Breast epithelium (tissue), 4 donors: Measurements from ENCODE around the gene ACOXL. TPM values are rescaled to one million over a fixed set of nuclear protein-coding genes. Genes with fewer than 3 reads are reported as not detected.

Source experiments
- DNase-seq, 2 donors: peaks; one replicate each; pipeline ENCODE4 v3.0.0-alpha.2; 2019; ENCODE audit warnings: low spot score in 2 of 2
- H3K27ac ChIP-seq, 2 donors: fragments of 200-600 bp; sonication (generic) in 1 of 2; one replicate each; pipeline ENCODE4 v1.5.1; 2016 to 2019; ENCODE audit warnings: mild to moderate bottlenecking in 1 of 2
- H3K27me3 ChIP-seq, 2 donors: fragments of 200-600 bp; sonication (generic) in 1 of 2; one replicate each; pipeline versions ENCODE4 v1.5.1 to v1.6.0; 2017 to 2019; ENCODE audit warnings: control low read depth in 1 of 2, mild to moderate bottlenecking in 1 of 2
- H3K36me3 ChIP-seq: fragments of 200-600 bp; one replicate; pipeline ENCODE4 v1.5.1; 2019
- H3K4me1 ChIP-seq, 2 donors: fragments of 200-600 bp; sonication (generic); one replicate each; pipeline ENCODE4 v1.5.1; 2016 to 2019; ENCODE audit warnings: control low read depth in 1 of 2
- H3K4me3 ChIP-seq, 3 donors: fragments of 200-600 bp; sonication (generic); 1 replicate in 2 of 3; 2 replicates in 1 of 3; pipeline ENCODE4 v1.5.1; 2016 to 2019; ENCODE audit warnings: mild to moderate bottlenecking in 3 of 3, moderate library complexity in 2 of 3
- H3K9me3 ChIP-seq, 2 donors: fragments of 200-600 bp; sonication (generic) in 1 of 2; one replicate each; pipeline ENCODE4 v1.5.1; 2016 to 2019; ENCODE audit warnings: control low read depth in 1 of 2
- POLR2A ChIP-seq: fragments of 450-650 bp; IDR thresholded peaks from one replicate; pipeline ENCODE4 v1.6.1; 2016; ENCODE audit warnings: antibody characterized with exemption, mild to moderate bottlenecking, moderate library complexity
- POLR2AphosphoS5 ChIP-seq, 3 donors: sonication (generic); formaldehyde crosslinking; IDR thresholded peaks; one replicate each; pipeline ENCODE4 v1.6.1; 2017; ENCODE audit warnings: antibody characterized with exemption in 3 of 3
- intact Hi-C: fragments of 100-400 bp; cut with DNase I; formaldehyde crosslinking; loops from one replicate; pipeline ENCODE4 v1.15.1; 2023; ENCODE audit warnings: low total_unique reads
- total RNA-seq, 3 donors: library from RNA; depleted of rRNA; stranded (reverse); fragments of >200 nt; gene quantifications; one replicate each; pipeline ENCODE4 v1.1.0, GENCODE V29; 2016
- TF ChIP-seq, protein P1 (sequence below), 3 donors: fragments of 450-650 bp; IDR thresholded peaks; one replicate each; pipeline ENCODE4 v1.5.1; 2016 to 2017; ENCODE audit warnings: antibody characterized with exemption in 3 of 3, mild to moderate bottlenecking in 3 of 3, moderate library complexity in 3 of 3

Gene ACOXL
- total RNA-seq, 3 donors from 2014 or later, result not detected

GRCh38 chr2:110823165-110823564, 90.8 kb downstream of the ACOXL start:
- Histone ChIP-seq H3K4me3 (no peak overlapping the region), H3K36me3 (no peaks in the 10 kb centered on the region), H3K9me3 (peaks cover 0 to 10% of the 10 kb centered on the region in 2 donors), H3K27ac (no peak overlapping the region), H3K4me1 (no peaks in the 10 kb centered on the region), H3K27me3 (no peaks in the 10 kb centered on the region)
- no peak for TF ChIP-seq POLR2A
- TF ChIP-seq, protein P1, sequence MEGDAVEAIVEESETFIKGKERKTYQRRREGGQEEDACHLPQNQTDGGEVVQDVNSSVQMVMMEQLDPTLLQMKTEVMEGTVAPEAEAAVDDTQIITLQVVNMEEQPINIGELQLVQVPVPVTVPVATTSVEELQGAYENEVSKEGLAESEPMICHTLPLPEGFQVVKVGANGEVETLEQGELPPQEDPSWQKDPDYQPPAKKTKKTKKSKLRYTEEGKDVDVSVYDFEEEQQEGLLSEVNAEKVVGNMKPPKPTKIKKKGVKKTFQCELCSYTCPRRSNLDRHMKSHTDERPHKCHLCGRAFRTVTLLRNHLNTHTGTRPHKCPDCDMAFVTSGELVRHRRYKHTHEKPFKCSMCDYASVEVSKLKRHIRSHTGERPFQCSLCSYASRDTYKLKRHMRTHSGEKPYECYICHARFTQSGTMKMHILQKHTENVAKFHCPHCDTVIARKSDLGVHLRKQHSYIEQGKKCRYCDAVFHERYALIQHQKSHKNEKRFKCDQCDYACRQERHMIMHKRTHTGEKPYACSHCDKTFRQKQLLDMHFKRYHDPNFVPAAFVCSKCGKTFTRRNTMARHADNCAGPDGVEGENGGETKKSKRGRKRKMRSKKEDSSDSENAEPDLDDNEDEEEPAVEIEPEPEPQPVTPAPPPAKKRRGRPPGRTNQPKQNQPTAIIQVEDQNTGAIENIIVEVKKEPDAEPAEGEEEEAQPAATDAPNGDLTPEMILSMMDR (IDR thresholded peaks at IDR 0.05), result no peak
- no peak for TF ChIP-seq POLR2AphosphoS5 (IDR thresholded peaks at IDR 0.05)
- DNase-seq, result no peak
- intact Hi-C loops, result no loop called here

DNA sequence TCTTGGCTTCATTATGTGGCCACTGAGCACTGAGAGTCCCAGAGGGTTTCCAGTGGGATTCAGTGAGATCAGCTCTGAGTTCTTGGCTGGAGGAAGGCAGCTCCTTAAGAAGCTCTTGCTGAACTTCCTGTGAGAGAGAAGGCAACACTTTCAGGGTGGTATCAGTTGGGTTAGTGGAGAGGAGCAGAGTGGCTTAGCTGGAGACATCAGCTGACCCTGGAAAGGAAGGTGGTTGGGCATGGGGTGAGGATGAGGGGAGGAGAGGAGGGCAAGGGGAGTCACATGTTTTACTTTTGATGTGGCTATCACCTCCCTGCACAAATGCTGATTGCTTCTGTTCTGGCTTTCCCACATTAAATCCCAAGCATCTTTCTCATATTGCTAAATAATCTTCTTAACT, 95.1 kb downstream of the ACOXL start:
- no peak overlapping the region for H3K27ac ChIP-seq
- TF ChIP-seq POLR2AphosphoS5 (IDR thresholded peaks at IDR 0.05) (no peak), POLR2A (no peak)
- TF ChIP-seq, protein P1 (IDR thresholded peaks at IDR 0.05), result no peak
- no peaks in the 10 kb centered on the region for H3K36me3 ChIP-seq
- no peak for DNase-seq
- H3K9me3 ChIP-seq, result peaks cover 0 to 10% of the 10 kb centered on the region in 2 donors
- H3K27me3 ChIP-seq, result no peaks in the 10 kb centered on the region
- intact Hi-C loops, result no loop called here
- no peaks in the 10 kb centered on the region for H3K4me1 ChIP-seq
- H3K4me3 ChIP-seq, result no peak overlapping the region

GRCh38 chr2:110828330-110828729, 96.0 kb downstream of the ACOXL start:
- Histone ChIP-seq H3K4me3 (no peak overlapping the region), H3K9me3 (peaks cover 0 to 10% of the 10 kb centered on the region in 2 donors), H3K27me3 (no peaks in the 10 kb centered on the region), H3K36me3 (no peaks in the 10 kb centered on the region), H3K27ac (no peak overlapping the region), H3K4me1 (no peaks in the 10 kb centered on the region)
- TF ChIP-seq, protein P1 (IDR thresholded peaks at IDR 0.05), result no peak
- TF ChIP-seq POLR2A, result no peak
- no peak for TF ChIP-seq POLR2AphosphoS5 (IDR thresholded peaks at IDR 0.05)
- intact Hi-C loops, result no loop called here
- DNase-seq, result no peak

- H3K36me3 ChIP-seq, result no peaks in the 10 kb centered on the region
- H3K4me3 ChIP-seq, result no peak overlapping the region
- no peak for TF ChIP-seq POLR2AphosphoS5 (IDR thresholded peaks at IDR 0.05)
- TF ChIP-seq, protein P1 (IDR thresholded peaks at IDR 0.05), result no peak
- no peak for TF ChIP-seq POLR2A
- no peak for DNase-seq
- no peaks in the 10 kb centered on the region for H3K4me1 ChIP-seq
- intact Hi-C loops, result no loop called here
- no peak overlapping the region for H3K27ac ChIP-seq
- no peaks in the 10 kb centered on the region for H3K27me3 ChIP-seq
- peaks cover 0 to 3% of the 10 kb centered on the region in 2 donors for H3K9me3 ChIP-seq
Observed at GRCh38 chr2:110829413-110830146, 97.2 kb downstream of the ACOXL start.

DNA sequence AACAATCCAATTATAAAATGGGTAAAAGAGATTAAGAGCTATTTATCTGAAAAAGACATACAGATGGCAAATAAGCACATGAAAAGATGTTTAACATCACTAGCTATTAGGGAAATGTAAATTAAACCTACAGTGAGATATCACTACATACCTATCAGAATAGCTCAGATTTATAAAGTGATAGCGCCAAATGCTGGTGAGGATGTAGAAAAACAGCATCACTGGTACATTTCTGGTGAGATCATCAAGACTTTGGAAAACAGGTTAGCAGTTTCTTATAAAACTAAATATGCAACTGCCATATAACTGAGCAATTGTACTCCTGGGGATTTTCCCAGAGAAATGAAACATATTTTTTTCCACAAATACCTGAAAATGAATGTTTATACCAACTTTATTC, 100.4 kb downstream of the ACOXL start:
- no peaks in the 10 kb centered on the region for H3K27me3 ChIP-seq
- no peaks in the 10 kb centered on the region for H3K4me1 ChIP-seq
- DNase-seq, result no peak
- intact Hi-C loops, result no loop called here
- no peak for TF ChIP-seq POLR2A
- no peak for TF ChIP-seq POLR2AphosphoS5 (IDR thresholded peaks at IDR 0.05)
- TF ChIP-seq, protein P1 (IDR thresholded peaks at IDR 0.05), result no peak
- H3K4me3 ChIP-seq, result no peak overlapping the region
- H3K27ac ChIP-seq, result no peak overlapping the region
- no peaks in the 10 kb centered on the region for H3K36me3 ChIP-seq
- no peaks in the 10 kb centered on the region for H3K9me3 ChIP-seq
